Erythroblast (primary cell): ENCODE measurements around the gene PSG5.
"Not testable (repeated sequence)": the region's sequence is repeated elsewhere in the genome, so short reads cannot be mapped to it uniquely, and the experiment has no call there.

Experiments used
- DNase-seq, 2 experiments: peaks; one replicate each; lab custom pipeline; 2025; lab: John Stamatoyannopoulos, UW
- GATA1 ChIP-seq: IDR thresholded peaks from 2 replicates; pipeline ENCODE4 v1.6.1; 2011; ENCODE audit warnings: low read depth, mild to moderate bottlenecking, control low read depth, low read length, moderate library complexity
- POLR2A ChIP-seq: IDR thresholded peaks from 2 replicates; pipeline ENCODE4 v1.6.1; 2011; ENCODE audit warnings: mild to moderate bottlenecking, low read length

The PSG5 gene

GRCh38 chr19:43188092-43188491, 1.8 kb upstream of the PSG5 start:
- not testable (repeated sequence) for DNase-seq

DNA sequence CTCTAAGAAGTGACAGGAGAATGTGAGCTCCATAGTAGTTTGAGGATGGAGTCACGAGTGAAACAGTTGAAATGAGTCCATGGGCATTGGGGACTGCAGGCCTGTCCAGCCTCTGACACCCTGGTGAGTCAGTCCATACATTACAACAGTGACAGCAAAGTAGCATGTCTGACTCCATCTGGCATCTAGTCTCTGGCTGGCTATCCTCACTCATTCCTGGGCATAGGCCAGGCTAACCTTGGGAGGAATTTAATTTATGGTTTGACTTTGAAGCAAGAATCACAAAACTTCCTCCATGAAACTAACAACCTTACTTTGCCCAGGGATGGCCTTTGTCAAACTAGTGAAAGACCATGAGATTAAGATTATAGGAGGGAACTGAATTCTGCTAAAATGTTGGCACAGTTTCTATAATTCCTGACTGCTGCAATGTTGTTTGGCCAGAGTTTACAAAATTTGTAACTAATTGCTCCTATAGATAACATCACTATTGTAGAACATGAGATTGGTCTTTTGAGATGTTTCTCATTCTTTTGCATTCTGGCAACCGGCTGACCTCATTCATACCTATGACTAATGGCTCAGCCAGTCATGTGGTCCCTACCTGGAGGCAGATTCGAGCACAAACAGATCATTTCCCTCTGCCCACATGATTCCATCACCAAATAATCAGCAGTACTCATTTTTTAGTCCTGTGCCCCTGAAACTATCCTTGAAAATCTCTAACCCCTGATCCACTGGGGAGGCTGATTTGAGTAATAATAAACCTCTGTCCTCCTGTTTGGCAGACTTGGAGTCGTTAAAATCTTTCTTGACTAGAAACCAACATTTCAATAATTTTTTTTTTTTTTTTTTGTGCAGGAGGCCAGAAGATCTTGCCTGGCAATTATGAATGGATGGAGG, 4.2 kb downstream of the PSG5 start:
- DNase-seq, result peak in 1 of 2 experiments; percentile 1

- DNase-seq, result not testable (repeated sequence)
Measured at GRCh38 chr19:43179569-43180147, 6.7 kb downstream of the PSG5 start.

DNA sequence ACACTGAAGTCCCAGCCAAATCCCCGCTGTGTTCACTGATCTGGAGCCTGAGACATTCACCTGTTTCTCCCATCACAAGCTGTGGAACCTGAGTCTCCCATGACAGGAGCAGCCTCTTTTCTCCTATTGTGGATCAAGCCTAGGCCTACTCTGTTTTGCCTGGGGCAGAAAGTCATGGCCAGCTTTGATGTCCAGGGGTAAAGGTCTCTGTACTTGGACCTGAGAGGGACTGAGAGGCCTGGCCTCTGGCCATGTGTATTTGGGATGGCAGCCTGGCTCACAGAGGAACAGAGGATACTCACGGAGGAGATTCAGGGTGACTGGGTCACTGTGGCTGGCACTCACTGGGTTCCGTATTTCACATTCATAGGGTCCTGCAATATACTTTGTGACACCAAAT, 7.8 kb downstream of the PSG5 start:
- DNase-seq, result not testable (repeated sequence)

DNA sequence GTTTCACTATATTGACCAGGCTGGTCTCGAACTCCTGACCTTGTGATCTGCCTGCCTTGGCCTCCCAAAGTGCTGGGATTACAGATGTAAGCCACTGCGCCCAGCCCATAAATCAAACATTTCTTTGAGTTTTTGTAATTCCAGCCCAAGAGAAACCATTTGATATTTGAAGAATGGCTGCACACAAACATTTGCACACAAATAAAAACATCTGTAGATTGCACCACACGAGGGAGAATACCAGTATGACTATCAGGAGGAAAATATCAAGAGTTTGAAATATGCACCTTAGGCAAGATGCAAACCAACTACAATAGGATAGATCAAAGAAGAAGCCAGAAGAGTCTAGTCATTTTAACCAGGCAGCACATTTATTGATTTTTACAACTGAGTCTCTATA, 20.4 kb downstream of the PSG5 start:
- DNase-seq, result not testable (repeated sequence)

GRCh38 chr19:43163135-43163534, 23.2 kb downstream of the PSG5 start:
- not testable (repeated sequence) for DNase-seq

DNA sequence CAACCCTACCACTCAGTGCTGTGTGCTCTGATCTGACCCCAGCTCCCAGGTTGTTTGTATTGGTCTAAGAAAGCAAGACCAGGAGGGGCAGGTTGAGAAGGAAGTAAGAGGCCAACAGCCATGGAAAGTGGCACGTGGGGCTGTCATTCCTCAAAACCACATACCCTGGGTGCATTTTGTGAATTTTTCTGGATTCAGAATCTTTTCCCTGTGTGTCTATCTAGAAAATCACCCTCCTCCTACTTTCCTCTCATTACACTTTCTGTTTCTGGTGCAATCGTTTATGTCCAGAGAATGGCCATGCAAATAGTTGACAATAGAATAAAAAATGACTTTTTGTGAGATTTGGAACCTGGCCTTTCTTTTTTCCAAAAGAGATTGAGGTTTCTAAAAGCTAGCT, 24.1 kb downstream of the PSG5 start:
- not testable (repeated sequence) for DNase-seq

GRCh38 chr19:43152214-43152613, 34.1 kb downstream of the PSG5 start:
- no peak for TF ChIP-seq POLR2A
- TF ChIP-seq GATA1, result no peak
- no peak for DNase-seq

DNA sequence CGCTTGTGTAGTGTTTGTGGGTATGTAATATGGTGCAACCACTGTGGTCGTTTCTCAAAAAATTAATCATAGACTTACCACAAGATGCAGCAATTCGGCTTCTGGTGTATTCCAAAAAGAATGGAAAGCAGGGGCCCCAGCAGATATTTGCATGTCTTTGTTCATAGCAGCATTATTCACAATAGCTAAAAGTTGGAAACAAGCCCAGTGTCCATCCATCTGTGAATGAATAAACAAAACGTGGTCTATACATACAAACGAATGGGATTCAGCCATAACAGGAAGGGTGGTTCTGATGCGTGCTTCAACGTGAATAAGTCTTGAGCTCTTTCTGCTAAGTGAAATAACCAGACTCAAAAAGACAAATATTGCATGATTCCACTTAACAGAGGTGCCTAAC, 36.5 kb downstream of the PSG5 start:
- not testable (repeated sequence) for DNase-seq

DNA sequence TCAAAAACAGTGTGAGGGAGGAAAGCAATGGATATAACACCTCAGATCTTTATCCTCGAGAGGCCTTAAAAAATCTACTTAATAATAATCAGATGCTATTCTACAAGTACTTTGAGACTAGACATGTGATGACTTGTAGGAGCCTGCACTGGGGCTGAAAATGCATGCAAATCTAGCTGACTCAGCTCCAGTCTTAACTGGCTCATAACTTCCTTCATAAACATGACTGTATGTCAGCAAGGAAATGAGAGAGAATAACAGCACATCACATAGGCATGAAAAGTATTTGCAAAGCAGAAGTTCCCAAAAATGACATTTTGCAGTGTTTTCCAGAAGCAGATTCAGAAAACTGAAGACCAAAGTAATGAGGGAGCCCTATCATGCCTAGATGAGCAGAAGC, 38.1 kb downstream of the PSG5 start:
- DNase-seq, result no peak
- no peak for TF ChIP-seq GATA1
- TF ChIP-seq POLR2A, result no peak

GRCh38 chr19:43141763-43142162, 44.6 kb downstream of the PSG5 start:
- DNase-seq, result not testable (repeated sequence)

- no peak for DNase-seq
- TF ChIP-seq POLR2A, result no peak
- TF ChIP-seq GATA1, result no peak
Measured at GRCh38 chr19:43132696-43133095, 53.6 kb downstream of the PSG5 start.

GRCh38 chr19:43131281-43131842, 55.0 kb downstream of the PSG5 start:
- not testable (repeated sequence) for DNase-seq

DNA sequence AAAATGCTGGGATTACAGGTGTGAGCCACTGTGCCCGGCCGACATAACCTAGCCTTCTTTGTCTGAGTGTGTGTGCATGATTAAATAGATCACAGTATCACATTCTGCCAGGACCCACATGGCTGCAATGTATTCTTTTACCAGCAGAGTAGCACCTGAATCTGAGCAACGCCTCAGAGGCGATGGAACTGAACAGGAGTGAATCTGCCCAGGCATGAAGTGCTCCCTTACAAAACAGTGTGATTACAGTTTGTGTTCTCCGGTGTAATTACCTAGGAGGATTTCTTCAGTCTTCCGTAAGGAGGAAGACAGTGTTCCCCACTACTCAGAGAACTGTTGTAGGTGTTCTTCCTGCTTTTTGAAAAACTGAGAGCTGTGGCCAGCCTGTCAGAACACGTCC, 57.1 kb downstream of the PSG5 start:
- not testable (repeated sequence) for DNase-seq

DNA sequence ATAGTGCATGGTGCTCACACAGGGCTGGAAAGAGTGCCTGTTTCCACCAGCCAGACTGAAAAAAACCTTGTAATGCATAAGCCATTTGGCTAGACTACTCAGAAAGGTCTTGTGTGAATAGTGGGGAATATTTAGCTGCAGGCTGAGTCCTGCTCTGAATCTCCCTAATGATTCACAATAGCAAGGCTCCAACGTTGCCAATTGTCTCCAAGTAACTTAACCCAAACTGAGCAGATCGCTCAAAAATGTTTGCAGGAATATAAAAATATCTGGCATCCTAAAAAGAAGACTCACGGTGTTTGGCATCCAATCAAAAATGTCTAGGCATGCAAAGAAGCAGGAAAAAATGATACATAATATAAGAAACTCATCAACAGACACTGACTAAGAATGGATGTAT, 59.0 kb downstream of the PSG5 start:
- DNase-seq, result not testable (repeated sequence)

DNA sequence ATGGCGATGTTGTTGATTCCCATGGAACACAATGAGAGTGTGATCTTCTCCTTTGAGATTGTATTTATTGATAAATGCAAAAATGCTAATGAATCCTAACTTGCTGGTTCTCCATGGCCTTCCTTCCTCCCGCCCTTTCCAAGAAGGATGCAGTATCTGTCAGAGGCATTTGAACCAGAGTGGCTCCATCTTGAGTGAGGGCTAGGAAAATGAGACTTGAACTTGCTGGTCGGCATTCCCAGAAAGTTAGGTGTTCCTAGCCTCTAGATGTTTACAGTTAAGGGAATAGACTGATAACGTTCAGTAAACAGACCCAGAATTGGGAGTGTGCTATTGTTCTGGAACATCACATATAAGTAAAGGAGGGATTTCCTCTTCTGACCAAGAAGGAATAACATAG, 59.6 kb downstream of the PSG5 start:
- DNase-seq, result no peak
- no peak for TF ChIP-seq POLR2A
- TF ChIP-seq GATA1, result no peak
